K562 (cell line): Measurements from ENCODE around the gene SMAD3. TPM values are rescaled to one million over a fixed set of nuclear protein-coding genes. Genes with fewer than 3 reads are reported as not detected.

Experiments used
- ATF7 ChIP-seq: fragments of 450-650 bp; IDR thresholded peaks from 2 replicates; pipeline ENCODE4 v1.7.1; 2014; ENCODE audit warnings: mild to moderate bottlenecking, moderate library complexity
- FUS ChIP-seq: fragments of 200-400 bp; formaldehyde crosslinking; optimal IDR thresholded peaks from 2 replicates; pipeline ENCODE3; 2017; ENCODE audit warnings: low read depth, low read length
- GTF2A2 ChIP-seq: IDR thresholded peaks from 2 replicates; pipeline ENCODE4 v1.6.1; 2016; ENCODE audit warnings: mild to moderate bottlenecking, missing genetic modification characterization, missing compliant biosample characterization
- MCM7 ChIP-seq, 2 experiments: fragments of 450-650 bp; IDR thresholded peaks; 2 replicates each; pipeline ENCODE4 v1.6.1; 2016 to 2018
- PRMT5 ChIP-seq: sonication (generic); formaldehyde crosslinking; IDR thresholded peaks from 2 replicates; pipeline ENCODE4 v1.5.0; 2020; ENCODE audit warnings: missing genetic modification reagents
- SIRT6 ChIP-seq: IDR thresholded peaks from one replicate; pipeline ENCODE4 v1.6.1; 2012; ENCODE audit warnings: low read depth, mild to moderate bottlenecking, control low read depth, inconsistent platforms, low read length, moderate library complexity
- XRCC5 ChIP-seq: fragments of 200-400 bp; formaldehyde crosslinking; IDR thresholded peaks from 2 replicates; pipeline ENCODE4 v1.6.1; 2017; ENCODE audit warnings: low read depth, mild to moderate bottlenecking, low read length
- ZFP30 ChIP-seq: fragments of 250-450 bp; sonication (Bioruptor Pico); IDR thresholded peaks from 2 replicates; pipeline ENCODE4 v1.8.0; 2022; ENCODE audit warnings: moderate library complexity, mild to moderate bottlenecking, inconsistent platforms, borderline replicate concordance
- ZNF324 ChIP-seq: fragments of 250-450 bp; sonication (Bioruptor Pico); IDR thresholded peaks from 2 replicates; pipeline ENCODE4 v1.4.0; 2020; ENCODE audit warnings: mild to moderate bottlenecking
- ZNF699 ChIP-seq: fragments of 250-450 bp; sonication (Bioruptor Pico); IDR thresholded peaks from 2 replicates; pipeline ENCODE4 v1.8.0; 2021; ENCODE audit warnings: mild to moderate bottlenecking, moderate library complexity; ENCODE audit not compliant: insufficient replicate concordance
- ZNF780A ChIP-seq: fragments of 250-450 bp; sonication (Bioruptor Pico); IDR thresholded peaks from 2 replicates; pipeline ENCODE4 v1.5.0; 2021; ENCODE audit warnings: mild to moderate bottlenecking
- polyA plus RNA-seq, 8 experiments: library from polyadenylated mRNA; depleted of rRNA in 4 of 8; stranded (reverse) in 5 of 8; unstranded in 3 of 8; fragments of >200 nt; fragmentation: Nextera tagmentation in 2 of 8; fragmentation: Illumina TruSeq in 1 of 8; extraction: Ambion mirVana in 2 of 8; extraction: Trizol in 1 of 8; gene quantifications; 2 replicates each; pipeline versions ENCODE4 v1.2.1 to v1.2.3, GENCODE V29; 2011 to 2014; ENCODE audit warnings: inconsistent platforms in 1 of 8, missing spikeins in 1 of 8
- total RNA-seq, 7 experiments: library from RNA; depleted of rRNA in 6 of 7; stranded (reverse); fragments of >200 nt in 6 of 7; fragmentation: Illumina TruSeq in 2 of 7; extraction: Trizol in 2 of 7; gene quantifications; 2 replicates each; pipeline versions ENCODE4 v1.2.1 to v1.2.3, GENCODE V29; 2011 to 2021; ENCODE audit warnings: low replicate concordance in 1 of 7
- TF ChIP-seq, protein P1 (sequence below): fragments of 450-650 bp; IDR thresholded peaks from 2 replicates; pipeline ENCODE4 v1.6.1; 2017; ENCODE audit warnings: antibody characterized with exemption, mild to moderate bottlenecking
- TF ChIP-seq, protein P2 (sequence below): fragments of 250-450 bp; sonication (Bioruptor Pico); IDR thresholded peaks from 2 replicates; pipeline ENCODE4 v1.8.0; 2022; ENCODE audit warnings: moderate library complexity, mild to moderate bottlenecking, inconsistent platforms
- TF ChIP-seq, protein P3 (sequence below): fragments of 250-450 bp; sonication (Bioruptor Pico); IDR thresholded peaks from 2 replicates; pipeline ENCODE4 v1.8.0; 2022; ENCODE audit warnings: inconsistent platforms, mild to moderate bottlenecking, moderate library complexity, borderline replicate concordance
- TF ChIP-seq, protein P4 (sequence below): fragments of 450-650 bp; conservative IDR thresholded peaks from 2 replicates; pipeline ENCODE4 v1.6.1; 2016; ENCODE audit warnings: missing genetic modification characterization, low read depth, mild to moderate bottlenecking, missing compliant biosample characterization, moderate library complexity
- TF ChIP-seq, protein P5 (sequence below): sonication (generic); formaldehyde crosslinking; IDR thresholded peaks from 2 replicates; pipeline ENCODE4 v1.8.1; 2023; ENCODE audit warnings: mild to moderate bottlenecking, missing genetic modification reagents

SMAD3 gene
- total and polyA plus RNA-seq, 9 of the 15 experiments (the other 6 are each of a cell fraction or from before 2014, with no cell fraction given), result 4.3 to 39.2 (median 11.1) TPM

DNA sequence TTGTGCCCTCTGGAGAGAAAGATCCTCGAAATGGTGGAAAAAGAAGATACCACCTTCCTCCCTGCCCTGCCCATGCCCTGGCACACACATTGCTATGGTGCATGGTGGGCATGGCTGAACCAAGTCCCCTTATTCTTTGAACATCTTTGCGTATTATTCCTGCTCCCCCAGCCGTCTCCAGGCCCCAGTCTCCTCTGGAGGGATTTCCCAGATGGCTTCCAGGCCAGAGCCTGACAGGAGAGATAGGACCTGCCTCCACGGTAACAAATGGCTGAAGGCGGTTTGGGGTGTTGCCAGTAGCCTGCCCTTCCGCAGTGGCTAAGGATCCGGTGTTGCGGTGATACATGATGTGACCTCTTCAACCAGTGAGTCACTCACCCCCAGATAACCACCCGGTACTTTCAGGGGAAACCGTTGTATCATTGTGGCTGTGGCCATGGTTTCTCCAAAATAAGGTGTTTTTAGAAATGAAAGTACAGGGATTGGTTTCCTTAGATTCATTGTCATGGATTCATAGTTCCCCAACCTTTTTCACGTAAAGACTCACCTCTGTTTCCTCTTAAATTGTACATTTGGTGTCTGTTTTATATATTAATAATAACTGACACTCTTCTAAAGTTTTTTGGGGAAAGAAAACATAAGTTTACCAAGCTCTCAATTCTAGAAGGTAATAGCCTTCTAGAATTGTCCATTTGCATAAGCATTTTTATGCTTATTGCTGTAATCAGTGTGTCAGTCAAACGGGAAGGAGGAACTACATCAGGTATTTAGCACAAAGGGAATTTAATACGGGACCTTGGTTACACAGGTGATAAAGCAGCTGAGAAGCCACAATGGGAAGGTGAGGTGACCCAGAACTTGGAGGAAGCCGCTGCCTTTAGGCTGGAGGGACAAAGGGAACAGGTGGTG, 25.9 kb downstream of the SMAD3 start (continued):
- TF ChIP-seq, protein P1, sequence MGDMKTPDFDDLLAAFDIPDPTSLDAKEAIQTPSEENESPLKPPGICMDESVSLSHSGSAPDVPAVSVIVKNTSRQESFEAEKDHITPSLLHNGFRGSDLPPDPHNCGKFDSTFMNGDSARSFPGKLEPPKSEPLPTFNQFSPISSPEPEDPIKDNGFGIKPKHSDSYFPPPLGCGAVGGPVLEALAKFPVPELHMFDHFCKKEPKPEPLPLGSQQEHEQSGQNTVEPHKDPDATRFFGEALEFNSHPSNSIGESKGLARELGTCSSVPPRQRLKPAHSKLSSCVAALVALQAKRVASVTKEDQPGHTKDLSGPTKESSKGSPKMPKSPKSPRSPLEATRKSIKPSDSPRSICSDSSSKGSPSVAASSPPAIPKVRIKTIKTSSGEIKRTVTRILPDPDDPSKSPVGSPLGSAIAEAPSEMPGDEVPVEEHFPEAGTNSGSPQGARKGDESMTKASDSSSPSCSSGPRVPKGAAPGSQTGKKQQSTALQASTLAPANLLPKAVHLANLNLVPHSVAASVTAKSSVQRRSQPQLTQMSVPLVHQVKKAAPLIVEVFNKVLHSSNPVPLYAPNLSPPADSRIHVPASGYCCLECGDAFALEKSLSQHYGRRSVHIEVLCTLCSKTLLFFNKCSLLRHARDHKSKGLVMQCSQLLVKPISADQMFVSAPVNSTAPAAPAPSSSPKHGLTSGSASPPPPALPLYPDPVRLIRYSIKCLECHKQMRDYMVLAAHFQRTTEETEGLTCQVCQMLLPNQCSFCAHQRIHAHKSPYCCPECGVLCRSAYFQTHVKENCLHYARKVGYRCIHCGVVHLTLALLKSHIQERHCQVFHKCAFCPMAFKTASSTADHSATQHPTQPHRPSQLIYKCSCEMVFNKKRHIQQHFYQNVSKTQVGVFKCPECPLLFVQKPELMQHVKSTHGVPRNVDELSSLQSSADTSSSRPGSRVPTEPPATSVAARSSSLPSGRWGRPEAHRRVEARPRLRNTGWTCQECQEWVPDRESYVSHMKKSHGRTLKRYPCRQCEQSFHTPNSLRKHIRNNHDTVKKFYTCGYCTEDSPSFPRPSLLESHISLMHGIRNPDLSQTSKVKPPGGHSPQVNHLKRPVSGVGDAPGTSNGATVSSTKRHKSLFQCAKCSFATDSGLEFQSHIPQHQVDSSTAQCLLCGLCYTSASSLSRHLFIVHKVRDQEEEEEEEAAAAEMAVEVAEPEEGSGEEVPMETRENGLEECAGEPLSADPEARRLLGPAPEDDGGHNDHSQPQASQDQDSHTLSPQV, result peak; percentile 87
- TF ChIP-seq, protein P2, sequence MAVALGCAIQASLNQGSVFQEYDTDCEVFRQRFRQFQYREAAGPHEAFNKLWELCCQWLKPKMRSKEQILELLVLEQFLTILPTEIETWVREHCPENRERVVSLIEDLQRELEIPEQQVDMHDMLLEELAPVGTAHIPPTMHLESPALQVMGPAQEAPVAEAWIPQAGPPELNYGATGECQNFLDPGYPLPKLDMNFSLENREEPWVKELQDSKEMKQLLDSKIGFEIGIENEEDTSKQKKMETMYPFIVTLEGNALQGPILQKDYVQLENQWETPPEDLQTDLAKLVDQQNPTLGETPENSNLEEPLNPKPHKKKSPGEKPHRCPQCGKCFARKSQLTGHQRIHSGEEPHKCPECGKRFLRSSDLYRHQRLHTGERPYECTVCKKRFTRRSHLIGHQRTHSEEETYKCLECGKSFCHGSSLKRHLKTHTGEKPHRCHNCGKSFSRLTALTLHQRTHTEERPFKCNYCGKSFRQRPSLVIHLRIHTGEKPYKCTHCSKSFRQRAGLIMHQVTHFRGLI (CRISPR knock-in tag), result no peak; the same call in 1 of the 2 replicates
- TF ChIP-seq ATF7 (peak; percentile 94), MCM7 (IDR thresholded peaks at IDR 0.05) (no peak), XRCC5 (0 out of 2 replicates have a peak, but pooled peaks have one; percentile 68), PRMT5 (CRISPR knock-in tag) (no peak), ZNF780A (CRISPR knock-in tag) (no peak), ZNF699 (CRISPR knock-in tag) (no peak), ZNF324 (CRISPR knock-in tag) (no peak), ZFP30 (no peak), FUS (no peak), SIRT6 (no peak), GTF2A2 (tag) (no peak)
- TF ChIP-seq, protein P3, sequence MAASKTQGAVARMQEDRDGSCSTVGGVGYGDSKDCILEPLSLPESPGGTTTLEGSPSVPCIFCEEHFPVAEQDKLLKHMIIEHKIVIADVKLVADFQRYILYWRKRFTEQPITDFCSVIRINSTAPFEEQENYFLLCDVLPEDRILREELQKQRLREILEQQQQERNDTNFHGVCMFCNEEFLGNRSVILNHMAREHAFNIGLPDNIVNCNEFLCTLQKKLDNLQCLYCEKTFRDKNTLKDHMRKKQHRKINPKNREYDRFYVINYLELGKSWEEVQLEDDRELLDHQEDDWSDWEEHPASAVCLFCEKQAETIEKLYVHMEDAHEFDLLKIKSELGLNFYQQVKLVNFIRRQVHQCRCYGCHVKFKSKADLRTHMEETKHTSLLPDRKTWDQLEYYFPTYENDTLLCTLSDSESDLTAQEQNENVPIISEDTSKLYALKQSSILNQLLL (CRISPR knock-in tag), result no peak
- TF ChIP-seq, protein P4, sequence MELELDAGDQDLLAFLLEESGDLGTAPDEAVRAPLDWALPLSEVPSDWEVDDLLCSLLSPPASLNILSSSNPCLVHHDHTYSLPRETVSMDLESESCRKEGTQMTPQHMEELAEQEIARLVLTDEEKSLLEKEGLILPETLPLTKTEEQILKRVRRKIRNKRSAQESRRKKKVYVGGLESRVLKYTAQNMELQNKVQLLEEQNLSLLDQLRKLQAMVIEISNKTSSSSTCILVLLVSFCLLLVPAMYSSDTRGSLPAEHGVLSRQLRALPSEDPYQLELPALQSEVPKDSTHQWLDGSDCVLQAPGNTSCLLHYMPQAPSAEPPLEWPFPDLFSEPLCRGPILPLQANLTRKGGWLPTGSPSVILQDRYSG, result no peak; the same call in 1 of the 2 replicates
- TF ChIP-seq, protein P5, sequence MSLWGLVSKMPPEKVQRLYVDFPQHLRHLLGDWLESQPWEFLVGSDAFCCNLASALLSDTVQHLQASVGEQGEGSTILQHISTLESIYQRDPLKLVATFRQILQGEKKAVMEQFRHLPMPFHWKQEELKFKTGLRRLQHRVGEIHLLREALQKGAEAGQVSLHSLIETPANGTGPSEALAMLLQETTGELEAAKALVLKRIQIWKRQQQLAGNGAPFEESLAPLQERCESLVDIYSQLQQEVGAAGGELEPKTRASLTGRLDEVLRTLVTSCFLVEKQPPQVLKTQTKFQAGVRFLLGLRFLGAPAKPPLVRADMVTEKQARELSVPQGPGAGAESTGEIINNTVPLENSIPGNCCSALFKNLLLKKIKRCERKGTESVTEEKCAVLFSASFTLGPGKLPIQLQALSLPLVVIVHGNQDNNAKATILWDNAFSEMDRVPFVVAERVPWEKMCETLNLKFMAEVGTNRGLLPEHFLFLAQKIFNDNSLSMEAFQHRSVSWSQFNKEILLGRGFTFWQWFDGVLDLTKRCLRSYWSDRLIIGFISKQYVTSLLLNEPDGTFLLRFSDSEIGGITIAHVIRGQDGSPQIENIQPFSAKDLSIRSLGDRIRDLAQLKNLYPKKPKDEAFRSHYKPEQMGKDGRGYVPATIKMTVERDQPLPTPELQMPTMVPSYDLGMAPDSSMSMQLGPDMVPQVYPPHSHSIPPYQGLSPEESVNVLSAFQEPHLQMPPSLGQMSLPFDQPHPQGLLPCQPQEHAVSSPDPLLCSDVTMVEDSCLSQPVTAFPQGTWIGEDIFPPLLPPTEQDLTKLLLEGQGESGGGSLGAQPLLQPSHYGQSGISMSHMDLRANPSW (CRISPR knock-in tag), result no peak
